ENCODE data around the gene RAB22A. TPM values are rescaled to one million over a fixed set of nuclear protein-coding genes. Genes with fewer than 3 reads are reported as not detected.

RAB22A gene
- total and polyA plus RNA-seq, 7 donors: 8.0 to 21.6 (median 17.6) TPM

GRCh38 chr20:58388028-58388601, 78.6 kb downstream of the RAB22A start:
- peaks cover 0 to 34% (median 31%) of the 10 kb centered on the region in 4 donors for H3K4me1 ChIP-seq
- no peak for DNase-seq
- peak overlapping the region; percentile 89 to 96 (median 94) for H3K27ac ChIP-seq
- 52 to 76% methylated on average over 4 of the region's 4 CpGs for WGBS, 2 donors
- no peaks in the 10 kb centered on the region for H3K27me3 ChIP-seq
- peak overlapping the region in 3 of 4 donors; percentile 85 to 91 (median 88) for H3K4me3 ChIP-seq
- TF ChIP-seq POLR2AphosphoS5 (IDR thresholded peaks at IDR 0.05): no peak
- no peak for TF ChIP-seq EP300 (IDR thresholded peaks at IDR 0.05)
- no peak for TF ChIP-seq POLR2A (IDR thresholded peaks at IDR 0.05)
- H3K9me3 ChIP-seq: no peaks in the 10 kb centered on the region
- no peaks in the 10 kb centered on the region for H3K36me3 ChIP-seq
- intact Hi-C loops (cut with DNase I): loop anchor here (2.0 to 10.0 kb wide), 3 partner anchors 21 to 264 kb away; partner anchors contain the start of gene STX16

DNA sequence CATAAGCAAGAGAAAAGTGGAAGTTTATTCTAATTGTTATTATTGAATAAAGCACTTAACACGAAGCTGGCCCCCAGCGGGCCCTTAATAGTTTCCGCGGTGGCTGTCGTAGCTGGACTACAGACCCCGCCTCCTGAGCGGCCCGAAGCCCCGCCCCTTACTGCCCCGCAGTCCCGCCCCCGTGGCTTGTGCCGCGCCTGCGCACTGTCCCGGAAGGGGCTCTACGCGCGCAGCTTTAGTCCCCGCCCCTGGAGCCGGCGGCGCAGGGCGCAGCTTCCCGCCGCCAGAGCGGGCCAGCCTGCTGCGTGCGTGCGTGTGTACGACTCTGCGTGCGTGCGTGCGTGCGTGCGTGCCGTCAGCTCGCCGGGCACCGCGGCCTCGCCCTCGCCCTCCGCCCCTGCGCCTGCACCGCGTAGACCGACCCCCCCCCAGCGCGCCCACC, 79.4 kb downstream of the RAB22A start, which contains the start of gene VAPB:
Gene VAPB, plus strand, starts transcription at position 348 of the 442 bp plus-strand sequence. CDS start 231 bp downstream, outside the sequence.
- Histone ChIP-seq H3K9me3 (no peaks in the 10 kb centered on the region), H3K27ac (peak within 1 kb of the TSS; percentile 89 to 96 (median 94)), H3K4me3 (peak within 1 kb of the TSS; percentile 76 to 91 (median 86)), H3K4me1 (peaks cover 0 to 38% (median 36%) of the 10 kb centered on the region in 4 donors), H3K27me3 (no peaks in the 10 kb centered on the region), H3K36me3 (no peaks in the 10 kb centered on the region)
- intact Hi-C loops (cut with DNase I): loop anchor here (1.0 to 10.0 kb wide), 4 partner anchors 22 to 263 kb away; partner anchors contain the start of genes RAB22A and STX16
- 0 to 1% methylated on average over 51 of the region's 51 CpGs for WGBS, 2 donors
- TF ChIP-seq EP300 (IDR thresholded peaks at IDR 0.05): peak in 1 of 4 donors; percentile 62
- TF ChIP-seq POLR2A (IDR thresholded peaks at IDR 0.05): no peak
- peak; percentile 73 to 95 (median 89) for TF ChIP-seq POLR2AphosphoS5 (IDR thresholded peaks at IDR 0.05)
- DNase-seq: peak; percentile 98

DNA sequence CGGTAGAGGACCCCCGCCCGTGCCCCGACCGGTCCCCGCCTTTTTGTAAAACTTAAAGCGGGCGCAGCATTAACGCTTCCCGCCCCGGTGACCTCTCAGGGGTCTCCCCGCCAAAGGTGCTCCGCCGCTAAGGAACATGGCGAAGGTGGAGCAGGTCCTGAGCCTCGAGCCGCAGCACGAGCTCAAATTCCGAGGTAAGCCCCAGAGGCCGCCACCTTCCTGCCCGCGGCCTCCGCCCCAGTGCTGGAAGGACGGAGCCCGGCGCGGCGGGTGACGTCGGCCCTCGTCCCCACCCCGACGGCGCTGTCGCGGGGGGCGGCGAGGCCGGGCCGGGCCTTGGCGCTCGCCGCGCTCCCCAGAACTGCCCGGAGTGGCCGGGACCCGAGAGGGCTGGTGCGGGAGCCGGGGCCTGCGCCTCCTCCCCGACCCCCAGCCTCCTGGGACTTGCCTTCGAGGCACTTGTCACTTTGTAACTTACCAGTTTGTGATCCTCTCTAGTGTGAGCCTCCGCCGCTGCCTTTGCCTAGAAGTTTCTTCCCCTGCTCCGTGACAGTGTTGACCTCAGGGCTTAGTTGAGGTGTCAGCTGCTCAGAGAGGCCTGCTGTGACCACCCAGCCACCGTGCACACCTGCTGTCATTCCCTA, 79.9 kb downstream of the RAB22A start:
- Histone ChIP-seq H3K27ac (peak overlapping the region; percentile 89 to 96 (median 94)), H3K4me1 (peaks cover 0 to 44% (median 41%) of the 10 kb centered on the region in 4 donors), H3K27me3 (no peaks in the 10 kb centered on the region), H3K9me3 (no peaks in the 10 kb centered on the region), H3K4me3 (peak overlapping the region; percentile 76 to 91 (median 86)), H3K36me3 (no peaks in the 10 kb centered on the region)
- TF ChIP-seq POLR2A (IDR thresholded peaks at IDR 0.05) (no peak), POLR2AphosphoS5 (IDR thresholded peaks at IDR 0.05) (no peak), EP300 (IDR thresholded peaks at IDR 0.05) (no peak)
- TF ChIP-seq, protein P1, sequence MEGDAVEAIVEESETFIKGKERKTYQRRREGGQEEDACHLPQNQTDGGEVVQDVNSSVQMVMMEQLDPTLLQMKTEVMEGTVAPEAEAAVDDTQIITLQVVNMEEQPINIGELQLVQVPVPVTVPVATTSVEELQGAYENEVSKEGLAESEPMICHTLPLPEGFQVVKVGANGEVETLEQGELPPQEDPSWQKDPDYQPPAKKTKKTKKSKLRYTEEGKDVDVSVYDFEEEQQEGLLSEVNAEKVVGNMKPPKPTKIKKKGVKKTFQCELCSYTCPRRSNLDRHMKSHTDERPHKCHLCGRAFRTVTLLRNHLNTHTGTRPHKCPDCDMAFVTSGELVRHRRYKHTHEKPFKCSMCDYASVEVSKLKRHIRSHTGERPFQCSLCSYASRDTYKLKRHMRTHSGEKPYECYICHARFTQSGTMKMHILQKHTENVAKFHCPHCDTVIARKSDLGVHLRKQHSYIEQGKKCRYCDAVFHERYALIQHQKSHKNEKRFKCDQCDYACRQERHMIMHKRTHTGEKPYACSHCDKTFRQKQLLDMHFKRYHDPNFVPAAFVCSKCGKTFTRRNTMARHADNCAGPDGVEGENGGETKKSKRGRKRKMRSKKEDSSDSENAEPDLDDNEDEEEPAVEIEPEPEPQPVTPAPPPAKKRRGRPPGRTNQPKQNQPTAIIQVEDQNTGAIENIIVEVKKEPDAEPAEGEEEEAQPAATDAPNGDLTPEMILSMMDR (IDR thresholded peaks at IDR 0.05): no peak
- intact Hi-C loops (cut with DNase I): loop anchor here (1.0 to 10.0 kb wide), 4 partner anchors 23 to 263 kb away; partner anchors contain the start of genes RAB22A and STX16
- DNase-seq: peak; percentile 72
- WGBS, 2 donors: 0 to 1% methylated on average over 56 of the region's 56 CpGs

DNA sequence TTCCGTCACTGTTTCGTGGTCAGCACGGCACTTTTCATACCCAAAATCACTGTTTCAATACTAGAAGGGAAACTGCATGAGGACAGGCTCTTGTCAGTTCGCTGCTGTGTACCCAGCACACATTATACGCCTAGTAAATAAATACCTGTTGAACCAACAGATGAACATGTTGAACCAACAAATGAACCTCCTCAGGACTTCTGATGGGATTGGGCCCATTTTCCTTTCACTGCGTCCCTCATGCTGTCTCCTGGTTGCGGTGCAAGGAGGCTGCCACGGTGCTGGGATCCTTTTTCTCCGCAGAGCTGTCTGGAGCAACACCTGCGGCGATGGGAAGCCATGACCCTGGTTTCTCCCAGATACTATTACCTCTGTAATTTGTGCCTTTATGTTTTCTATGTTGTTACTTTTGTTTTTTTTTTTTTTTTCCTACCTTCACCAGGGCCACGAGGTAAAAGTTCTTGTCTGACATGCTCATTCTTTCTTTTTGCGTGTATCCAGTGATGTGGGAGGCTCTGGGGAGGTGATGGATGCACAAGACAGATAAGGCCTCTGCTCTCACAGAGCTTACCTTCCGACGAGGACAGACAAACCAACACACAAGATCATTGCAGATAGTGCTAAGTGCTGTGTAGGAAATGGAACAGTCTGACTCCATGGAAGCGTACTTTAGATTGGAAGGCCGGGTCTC, 80.6 kb downstream of the RAB22A start:
- Histone ChIP-seq H3K4me3 (peak overlapping the region; percentile 76 to 91 (median 86)), H3K36me3 (no peaks in the 10 kb centered on the region), H3K9me3 (no peaks in the 10 kb centered on the region), H3K27me3 (no peaks in the 10 kb centered on the region), H3K4me1 (peaks cover 0 to 47% (median 44%) of the 10 kb centered on the region in 4 donors), H3K27ac (peak overlapping the region; percentile 89 to 96 (median 94))
- intact Hi-C loops (cut with DNase I): loop anchor here (1.0 to 10.0 kb wide), 4 partner anchors 23 to 262 kb away; partner anchors contain the start of genes RAB22A and STX16
- DNase-seq: no peak
- 76 to 80% methylated on average over 17 of the region's 17 CpGs for WGBS, 2 donors
- TF ChIP-seq, protein P1 (IDR thresholded peaks at IDR 0.05): no peak
- TF ChIP-seq POLR2AphosphoS5 (IDR thresholded peaks at IDR 0.05) (no peak), POLR2A (IDR thresholded peaks at IDR 0.05) (no peak), EP300 (IDR thresholded peaks at IDR 0.05) (no peak)

DNA sequence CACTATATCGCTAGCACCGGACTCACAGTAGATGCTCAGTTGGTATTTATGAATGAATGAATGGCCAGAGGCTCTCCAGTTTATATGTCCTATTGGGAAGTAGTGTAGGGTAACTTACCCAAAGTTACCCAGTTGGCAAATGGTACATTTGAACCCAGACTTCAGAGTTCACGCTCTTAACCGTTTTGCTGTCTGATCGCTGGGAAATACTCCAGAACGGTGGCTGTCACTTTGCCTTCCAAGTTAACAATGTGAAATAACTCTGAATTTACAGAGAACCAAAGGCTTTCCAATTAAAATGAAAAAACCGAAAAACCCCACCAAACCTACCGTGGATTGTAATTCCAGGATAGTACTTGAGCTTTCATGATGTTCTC, 81.1 kb downstream of the RAB22A start:
- H3K4me1 ChIP-seq: peaks cover 0 to 49% (median 45%) of the 10 kb centered on the region in 4 donors
- no peaks in the 10 kb centered on the region for H3K36me3 ChIP-seq
- no peak for TF ChIP-seq POLR2AphosphoS5 (IDR thresholded peaks at IDR 0.05)
- TF ChIP-seq POLR2A (IDR thresholded peaks at IDR 0.05): no peak
- TF ChIP-seq, protein P1 (IDR thresholded peaks at IDR 0.05): no peak
- no peak for TF ChIP-seq EP300 (IDR thresholded peaks at IDR 0.05)
- intact Hi-C loops (cut with DNase I): no loop called here
- H3K4me3 ChIP-seq: peak overlapping the region in 1 of 4 donors; percentile 91
- WGBS, 2 donors: 97 to 98% methylated on average over 8 of the region's 8 CpGs
- no peak for DNase-seq
- peak overlapping the region in 2 of 4 donors; percentile 93 to 95 for H3K27ac ChIP-seq
- H3K27me3 ChIP-seq: no peaks in the 10 kb centered on the region
- H3K9me3 ChIP-seq: no peaks in the 10 kb centered on the region

Measured in sigmoid colon (tissue), 7 donors.